ENCODE measurements around the gene HIF1A. TPM values are rescaled to one million over a fixed set of nuclear protein-coding genes. Genes with fewer than 3 reads are reported as not detected.

Gene HIF1A
- total RNA-seq, 3 donors from 2014 or later: 66.9 to 112 (median 71.6) TPM

DNA sequence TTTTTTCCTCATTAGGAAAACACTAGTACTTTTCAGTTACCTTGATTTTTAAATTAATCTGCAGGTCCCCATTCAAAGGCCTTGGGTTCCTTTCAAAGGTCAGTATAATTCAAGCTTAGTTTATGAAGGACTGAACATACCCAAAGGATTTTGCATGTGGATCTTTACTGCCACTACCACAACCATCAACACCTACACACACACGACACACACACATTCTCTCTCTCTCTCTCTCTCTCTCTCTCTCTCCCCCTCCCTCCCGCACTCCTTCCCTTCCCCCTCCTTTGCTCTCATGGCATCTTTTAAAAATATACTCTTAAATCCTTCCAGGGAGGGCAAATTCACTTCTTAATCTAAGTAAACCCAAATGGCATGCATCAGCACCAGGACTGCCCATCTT lies 28.8 kb downstream of the HIF1A start:
- intact Hi-C loops (cut with DNase I, micrococcal nuclease): loop anchor here in 1 of 2 donors (10.0 kb wide), 1 partner anchor 259 kb away; no protein-coding TSS in a partner anchor
- TF ChIP-seq, protein P1, sequence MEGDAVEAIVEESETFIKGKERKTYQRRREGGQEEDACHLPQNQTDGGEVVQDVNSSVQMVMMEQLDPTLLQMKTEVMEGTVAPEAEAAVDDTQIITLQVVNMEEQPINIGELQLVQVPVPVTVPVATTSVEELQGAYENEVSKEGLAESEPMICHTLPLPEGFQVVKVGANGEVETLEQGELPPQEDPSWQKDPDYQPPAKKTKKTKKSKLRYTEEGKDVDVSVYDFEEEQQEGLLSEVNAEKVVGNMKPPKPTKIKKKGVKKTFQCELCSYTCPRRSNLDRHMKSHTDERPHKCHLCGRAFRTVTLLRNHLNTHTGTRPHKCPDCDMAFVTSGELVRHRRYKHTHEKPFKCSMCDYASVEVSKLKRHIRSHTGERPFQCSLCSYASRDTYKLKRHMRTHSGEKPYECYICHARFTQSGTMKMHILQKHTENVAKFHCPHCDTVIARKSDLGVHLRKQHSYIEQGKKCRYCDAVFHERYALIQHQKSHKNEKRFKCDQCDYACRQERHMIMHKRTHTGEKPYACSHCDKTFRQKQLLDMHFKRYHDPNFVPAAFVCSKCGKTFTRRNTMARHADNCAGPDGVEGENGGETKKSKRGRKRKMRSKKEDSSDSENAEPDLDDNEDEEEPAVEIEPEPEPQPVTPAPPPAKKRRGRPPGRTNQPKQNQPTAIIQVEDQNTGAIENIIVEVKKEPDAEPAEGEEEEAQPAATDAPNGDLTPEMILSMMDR (IDR thresholded peaks at IDR 0.05): no peak
- Histone ChIP-seq H3K4me3 (no peak overlapping the region), H3K9me3 (no peaks in the 10 kb centered on the region), H3K4me1 (ENCODE audit: low read depth) (peaks cover 6% of the 10 kb centered on the region), H3K36me3 (ENCODE audit: low read depth) (no peaks in the 10 kb centered on the region)
- DNase-seq (no peak), ATAC-seq (no peak)

DNA sequence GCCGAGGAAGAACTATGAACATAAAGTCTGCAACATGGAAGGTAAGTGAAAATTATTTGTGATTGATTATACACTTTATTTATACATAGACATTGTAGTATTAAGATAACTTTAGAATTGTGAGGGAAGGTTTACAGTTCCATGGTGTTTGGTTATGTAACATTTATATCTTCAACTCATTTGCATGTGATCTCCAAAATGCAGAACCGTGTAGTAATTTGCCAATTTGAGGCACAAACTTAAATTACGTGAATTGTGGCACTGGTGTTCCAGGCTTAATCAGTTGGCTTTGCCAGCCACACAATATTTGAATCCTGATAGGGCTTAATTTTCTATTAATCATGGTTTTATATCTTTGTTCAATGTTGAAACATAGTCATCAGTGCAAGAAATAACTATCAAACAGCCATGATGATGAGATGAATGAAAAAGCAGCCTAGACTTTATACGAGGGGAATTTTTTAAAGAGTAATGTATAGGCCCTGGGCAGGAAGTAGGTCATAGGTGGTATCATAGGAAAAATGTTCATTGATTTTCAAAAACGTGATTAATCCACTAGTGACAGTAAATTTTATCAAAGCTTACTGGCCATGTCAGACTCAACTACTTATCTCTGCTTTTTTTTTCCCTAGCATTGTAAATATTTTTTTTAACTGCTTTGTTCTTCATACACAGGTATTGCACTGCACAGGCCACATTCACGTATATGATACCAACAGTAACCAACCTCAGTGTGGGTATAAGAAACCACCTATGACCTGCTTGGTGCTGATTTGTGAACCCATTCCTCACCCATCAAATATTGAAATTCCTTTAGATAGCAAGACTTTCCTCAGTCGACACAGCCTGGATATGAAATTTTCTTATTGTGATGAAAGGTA lies 31.7 kb downstream of the HIF1A start:
- no peaks in the 10 kb centered on the region for H3K36me3 ChIP-seq (ENCODE audit: low read depth)
- no peaks in the 10 kb centered on the region for H3K4me1 ChIP-seq (ENCODE audit: low read depth)
- intact Hi-C loops (cut with DNase I, micrococcal nuclease): loop anchor here in 1 of 2 donors (10.0 kb wide), 1 partner anchor 262 kb away; no protein-coding TSS in a partner anchor
- H3K9me3 ChIP-seq: no peaks in the 10 kb centered on the region
- DNase-seq (no peak), ATAC-seq (no peak)
- no peak overlapping the region for H3K4me3 ChIP-seq
- TF ChIP-seq, protein P1 (IDR thresholded peaks at IDR 0.05): no peak

DNA sequence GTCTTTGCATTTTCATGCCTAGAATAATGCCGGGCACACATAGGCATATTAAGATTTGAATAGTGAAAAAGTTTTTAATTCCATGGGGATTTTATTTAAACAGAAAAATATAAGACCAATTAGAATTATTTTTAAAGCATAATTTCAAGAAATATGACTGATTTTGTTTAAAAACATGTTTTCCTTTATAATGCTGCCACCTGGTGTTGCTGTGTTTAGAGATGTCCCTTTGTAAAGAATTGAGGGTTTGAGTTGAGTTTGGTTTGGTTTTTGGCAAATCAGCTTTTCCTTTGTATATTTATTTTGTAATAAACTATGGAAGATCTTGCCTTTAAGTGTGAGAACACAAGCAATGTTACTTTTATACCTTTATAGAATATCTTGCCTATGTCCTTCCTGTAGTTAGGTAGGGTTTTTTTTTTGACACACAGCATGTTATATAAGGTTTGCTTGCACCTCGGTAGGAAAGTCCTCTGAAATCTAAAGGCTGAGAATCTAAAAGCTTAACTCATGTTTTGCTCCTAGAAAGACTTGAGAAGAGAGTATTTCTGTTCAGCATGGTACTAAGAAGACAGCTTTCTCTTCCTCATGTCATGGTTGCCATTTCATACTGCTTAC lies 35.6 kb downstream of the HIF1A start:
- ATAC-seq: no peak
- H3K4me1 ChIP-seq (ENCODE audit: low read depth): no peaks in the 10 kb centered on the region
- TF ChIP-seq, protein P1 (IDR thresholded peaks at IDR 0.05): no peak
- intact Hi-C loops (cut with DNase I, micrococcal nuclease): no loop called here
- H3K4me3 ChIP-seq: no peak overlapping the region
- peaks cover 7% of the 10 kb centered on the region for H3K36me3 ChIP-seq (ENCODE audit: low read depth)
- peak in 1 of 3 donors; percentile 49 for DNase-seq
- H3K9me3 ChIP-seq: no peaks in the 10 kb centered on the region

DNA sequence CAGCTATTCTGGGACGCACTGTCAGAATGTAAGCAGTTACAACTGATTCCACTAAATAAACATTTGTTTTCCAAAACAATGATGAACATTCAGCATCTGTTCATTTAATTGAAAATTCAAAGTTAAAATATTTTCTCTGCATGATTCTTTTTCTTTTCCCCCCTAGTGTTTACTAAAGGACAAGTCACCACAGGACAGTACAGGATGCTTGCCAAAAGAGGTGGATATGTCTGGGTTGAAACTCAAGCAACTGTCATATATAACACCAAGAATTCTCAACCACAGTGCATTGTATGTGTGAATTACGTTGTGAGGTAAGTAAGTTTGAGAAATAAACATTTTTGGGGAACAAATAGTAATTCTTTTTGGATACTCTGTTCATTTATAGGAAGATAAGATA lies 38.7 kb downstream of the HIF1A start:
- TF ChIP-seq, protein P1 (IDR thresholded peaks at IDR 0.05): no peak
- intact Hi-C loops (cut with DNase I, micrococcal nuclease): no loop called here
- peaks cover 11% of the 10 kb centered on the region for H3K36me3 ChIP-seq (ENCODE audit: low read depth)
- H3K4me3 ChIP-seq: no peak overlapping the region
- no peak for ATAC-seq
- no peak for DNase-seq
- H3K9me3 ChIP-seq: no peaks in the 10 kb centered on the region
- H3K4me1 ChIP-seq (ENCODE audit: low read depth): no peaks in the 10 kb centered on the region

DNA sequence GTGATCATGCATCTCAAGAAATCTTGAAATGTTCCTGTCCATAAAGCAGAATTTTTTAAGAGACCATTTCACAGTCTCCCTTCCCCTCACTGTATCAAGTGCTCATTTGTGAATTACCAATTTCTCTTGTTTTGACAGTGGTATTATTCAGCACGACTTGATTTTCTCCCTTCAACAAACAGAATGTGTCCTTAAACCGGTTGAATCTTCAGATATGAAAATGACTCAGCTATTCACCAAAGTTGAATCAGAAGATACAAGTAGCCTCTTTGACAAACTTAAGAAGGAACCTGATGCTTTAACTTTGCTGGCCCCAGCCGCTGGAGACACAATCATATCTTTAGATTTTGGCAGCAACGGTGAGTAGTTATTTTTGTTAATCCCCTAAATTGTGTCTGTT lies 41.4 kb downstream of the HIF1A start:
- H3K4me3 ChIP-seq: no peak overlapping the region
- TF ChIP-seq, protein P1 (IDR thresholded peaks at IDR 0.05): no peak
- H3K36me3 ChIP-seq (ENCODE audit: low read depth): peaks cover 11% of the 10 kb centered on the region
- H3K4me1 ChIP-seq (ENCODE audit: low read depth): no peaks in the 10 kb centered on the region
- no peak for DNase-seq
- intact Hi-C loops (cut with DNase I, micrococcal nuclease): no loop called here
- no peak for ATAC-seq
- H3K9me3 ChIP-seq: no peaks in the 10 kb centered on the region

Data from mucosa of descending colon (tissue), 3 donors.